DND-41 (cell line): Measurements from ENCODE around the gene COA1.
"Not testable (repeated sequence)": the region's sequence is repeated elsewhere in the genome, so short reads cannot be mapped to it uniquely, and the experiment has no call there.

ENCODE experiments used
- ATAC-seq: fragments of 200-7000 bp; cut with Tn5 transposase; 3 replicates; pipeline ENCODE4 v1.9.1; 2021; ENCODE audit warnings: low read depth; ENCODE audit not compliant: insufficient read depth
- DNase-seq: peaks from one replicate; pipeline ENCODE4 v3.0.0-alpha.2; 2020
- H2AFZ ChIP-seq: 2 replicates; pipeline ENCODE4 v1.6.0; 2012; ENCODE audit warnings: low read depth, low read length
- H3K27ac ChIP-seq: 2 replicates; pipeline ENCODE4 v1.5.1; 2012; ENCODE audit warnings: low read length, inconsistent platforms
- H3K27me3 ChIP-seq: fragments of 200-600 bp; sonication (generic); 2 replicates; pipeline ENCODE4 v1.6.0; 2012; ENCODE audit warnings: low read length, mild to moderate bottlenecking, inconsistent platforms; ENCODE audit not compliant: insufficient read depth, poor library complexity
- H3K36me3 ChIP-seq: 2 replicates; pipeline ENCODE4 v1.5.1; 2012; ENCODE audit warnings: low read length, inconsistent platforms; ENCODE audit not compliant: insufficient read depth
- H3K4me1 ChIP-seq: 2 replicates; pipeline ENCODE4 v1.5.1; 2012; ENCODE audit warnings: mild to moderate bottlenecking, low read length; ENCODE audit not compliant: insufficient read depth
- H3K4me2 ChIP-seq: 2 replicates; pipeline ENCODE4 v1.6.0; 2012; ENCODE audit warnings: mild to moderate bottlenecking, moderate library complexity, low read length, inconsistent platforms; ENCODE audit not compliant: insufficient read depth
- H3K4me3 ChIP-seq, 2 experiments: fragments of 200-600 bp in 1 of 2; shearing (Covaris generic) in 1 of 2; 2 replicates each; pipeline ENCODE4 v1.5.1; 2012 to 2016; ENCODE audit warnings: inconsistent platforms in 2 of 2, low read length in 2 of 2, mild to moderate bottlenecking in 2 of 2, low read depth in 1 of 2, moderate library complexity in 1 of 2
- H3K79me2 ChIP-seq: 2 replicates; pipeline ENCODE4 v1.6.0; 2012; ENCODE audit warnings: low read length, inconsistent platforms; ENCODE audit not compliant: insufficient read depth
- H3K9ac ChIP-seq: 2 replicates; pipeline ENCODE4 v1.6.0; 2012; ENCODE audit warnings: low read depth, mild to moderate bottlenecking, inconsistent platforms, low read length, moderate library complexity
- H3K9me3 ChIP-seq: 2 replicates; pipeline ENCODE4 v1.5.1; 2012; ENCODE audit warnings: low read length, moderate library complexity, mild to moderate bottlenecking, inconsistent platforms; ENCODE audit not compliant: insufficient read depth, severe bottlenecking
- H4K20me1 ChIP-seq: 2 replicates; pipeline ENCODE4 v1.6.0; 2012; ENCODE audit warnings: low read length; ENCODE audit not compliant: insufficient read depth
- EZH2 ChIP-seq: IDR thresholded peaks from 3 replicates; pipeline ENCODE4 v1.6.1; 2012; ENCODE audit warnings: borderline replicate concordance, low read depth, mild to moderate bottlenecking, moderate library complexity, low read length, inconsistent platforms; ENCODE audit not compliant: severe bottlenecking
- TF ChIP-seq, protein P1 (sequence below): IDR thresholded peaks from 2 replicates; pipeline ENCODE4 v1.5.1; 2012; ENCODE audit warnings: borderline replicate concordance, low read length, moderate library complexity, mild to moderate bottlenecking; ENCODE audit not compliant: poor library complexity, severe bottlenecking; ENCODE audit errors: extremely low read depth

COA1 gene

GRCh38 chr7:43735802-43736603 lies 6.7 kb upstream of the COA1 start:
- H3K4me3 ChIP-seq = no peak overlapping the region
- no peaks in the 10 kb centered on the region for H3K9me3 ChIP-seq
- H3K9ac ChIP-seq = no peak overlapping the region
- H3K4me2 ChIP-seq = no peak overlapping the region
- ATAC-seq (peak; percentile 27; the same call in 1 of the 3 replicates), DNase-seq (no peak)
- no peak overlapping the region for H3K27ac ChIP-seq
- no peaks in the 10 kb centered on the region for H3K79me2 ChIP-seq
- H3K27me3 ChIP-seq = no peaks in the 10 kb centered on the region
- H3K36me3 ChIP-seq = no peaks in the 10 kb centered on the region
- H3K4me1 ChIP-seq = no peaks in the 10 kb centered on the region
- TF ChIP-seq EZH2 = no peak
- TF ChIP-seq, protein P1, sequence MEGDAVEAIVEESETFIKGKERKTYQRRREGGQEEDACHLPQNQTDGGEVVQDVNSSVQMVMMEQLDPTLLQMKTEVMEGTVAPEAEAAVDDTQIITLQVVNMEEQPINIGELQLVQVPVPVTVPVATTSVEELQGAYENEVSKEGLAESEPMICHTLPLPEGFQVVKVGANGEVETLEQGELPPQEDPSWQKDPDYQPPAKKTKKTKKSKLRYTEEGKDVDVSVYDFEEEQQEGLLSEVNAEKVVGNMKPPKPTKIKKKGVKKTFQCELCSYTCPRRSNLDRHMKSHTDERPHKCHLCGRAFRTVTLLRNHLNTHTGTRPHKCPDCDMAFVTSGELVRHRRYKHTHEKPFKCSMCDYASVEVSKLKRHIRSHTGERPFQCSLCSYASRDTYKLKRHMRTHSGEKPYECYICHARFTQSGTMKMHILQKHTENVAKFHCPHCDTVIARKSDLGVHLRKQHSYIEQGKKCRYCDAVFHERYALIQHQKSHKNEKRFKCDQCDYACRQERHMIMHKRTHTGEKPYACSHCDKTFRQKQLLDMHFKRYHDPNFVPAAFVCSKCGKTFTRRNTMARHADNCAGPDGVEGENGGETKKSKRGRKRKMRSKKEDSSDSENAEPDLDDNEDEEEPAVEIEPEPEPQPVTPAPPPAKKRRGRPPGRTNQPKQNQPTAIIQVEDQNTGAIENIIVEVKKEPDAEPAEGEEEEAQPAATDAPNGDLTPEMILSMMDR = no peak
- no peak overlapping the region for H2AFZ ChIP-seq
- no peaks in the 10 kb centered on the region for H4K20me1 ChIP-seq

DNA sequence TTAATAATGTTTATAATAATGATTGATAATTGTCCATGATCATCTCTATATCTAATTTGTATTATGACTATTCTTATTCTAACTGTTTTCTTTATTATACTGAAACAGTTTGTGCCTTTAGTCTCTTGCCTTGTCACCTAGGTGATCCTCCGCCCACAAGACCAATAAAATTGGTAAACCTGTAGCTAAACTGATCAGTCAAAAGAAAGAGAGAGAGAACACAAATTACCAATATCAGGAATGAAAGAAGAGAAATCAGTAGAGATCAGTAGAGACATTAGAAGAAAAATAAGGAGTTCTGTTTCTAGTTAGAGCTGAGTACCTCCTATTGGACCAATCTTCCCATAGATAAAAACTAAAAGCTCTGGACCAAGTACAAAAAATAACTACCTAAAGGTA lies 6.1 kb upstream of the COA1 start:
- H3K36me3 ChIP-seq = no peaks in the 10 kb centered on the region
- DNase-seq (no peak), ATAC-seq (no peak)
- no peaks in the 10 kb centered on the region for H3K79me2 ChIP-seq
- H3K4me3 ChIP-seq = no peak overlapping the region
- no peaks in the 10 kb centered on the region for H3K9me3 ChIP-seq
- H3K4me2 ChIP-seq = no peak overlapping the region
- no peaks in the 10 kb centered on the region for H4K20me1 ChIP-seq
- no peak overlapping the region for H2AFZ ChIP-seq
- H3K27me3 ChIP-seq = no peaks in the 10 kb centered on the region
- peaks cover 2% of the 10 kb centered on the region for H3K4me1 ChIP-seq
- TF ChIP-seq, protein P1 = no peak
- TF ChIP-seq EZH2 = no peak
- no peak overlapping the region for H3K9ac ChIP-seq
- H3K27ac ChIP-seq = no peak overlapping the region

GRCh38 chr7:43734575-43735332 lies 5.4 kb upstream of the COA1 start:
- not testable (repeated sequence) for H3K4me2 ChIP-seq, H3K9me3 ChIP-seq, H3K27ac ChIP-seq, H2AFZ ChIP-seq, H3K27me3 ChIP-seq, H3K36me3 ChIP-seq, ATAC-seq, H3K4me1 ChIP-seq, H3K4me3 ChIP-seq, DNase-seq, H3K79me2 ChIP-seq, H3K9ac ChIP-seq, H4K20me1 ChIP-seq

DNA sequence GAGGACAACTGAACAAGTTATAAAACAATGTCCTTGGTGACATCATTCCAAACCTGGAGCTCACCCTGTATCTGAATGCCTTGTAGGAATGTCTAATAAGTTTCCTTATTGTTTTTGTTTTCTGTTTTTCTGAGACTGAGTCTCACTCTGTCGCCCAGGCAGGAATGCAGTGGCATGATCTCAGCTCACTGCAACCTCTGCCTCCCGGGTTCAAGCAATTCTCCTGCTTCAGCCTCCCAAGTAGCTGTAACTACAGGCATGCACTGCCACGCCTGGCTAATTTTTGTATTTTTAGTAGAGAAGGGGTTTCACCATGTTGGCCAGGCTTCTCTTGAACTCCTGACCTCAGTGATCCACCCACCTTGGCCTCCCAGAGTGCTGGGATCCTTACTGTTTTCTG lies 2.2 kb upstream of the COA1 start:
- H3K4me2 ChIP-seq, H3K36me3 ChIP-seq, H3K27me3 ChIP-seq, H3K9me3 ChIP-seq, DNase-seq, H3K27ac ChIP-seq, ATAC-seq, H4K20me1 ChIP-seq, H2AFZ ChIP-seq, H3K9ac ChIP-seq, H3K4me3 ChIP-seq: not testable (repeated sequence)
- peaks cover 31% of the 10 kb centered on the region for H3K4me1 ChIP-seq
- H3K79me2 ChIP-seq = peaks cover 34% of the 10 kb centered on the region
